ENCODE data around the gene GDE1.
"Not testable (repeated sequence)": the region's sequence is repeated elsewhere in the genome, so short reads cannot be mapped to it uniquely, and the experiment has no call there.

The GDE1 gene

DNA sequence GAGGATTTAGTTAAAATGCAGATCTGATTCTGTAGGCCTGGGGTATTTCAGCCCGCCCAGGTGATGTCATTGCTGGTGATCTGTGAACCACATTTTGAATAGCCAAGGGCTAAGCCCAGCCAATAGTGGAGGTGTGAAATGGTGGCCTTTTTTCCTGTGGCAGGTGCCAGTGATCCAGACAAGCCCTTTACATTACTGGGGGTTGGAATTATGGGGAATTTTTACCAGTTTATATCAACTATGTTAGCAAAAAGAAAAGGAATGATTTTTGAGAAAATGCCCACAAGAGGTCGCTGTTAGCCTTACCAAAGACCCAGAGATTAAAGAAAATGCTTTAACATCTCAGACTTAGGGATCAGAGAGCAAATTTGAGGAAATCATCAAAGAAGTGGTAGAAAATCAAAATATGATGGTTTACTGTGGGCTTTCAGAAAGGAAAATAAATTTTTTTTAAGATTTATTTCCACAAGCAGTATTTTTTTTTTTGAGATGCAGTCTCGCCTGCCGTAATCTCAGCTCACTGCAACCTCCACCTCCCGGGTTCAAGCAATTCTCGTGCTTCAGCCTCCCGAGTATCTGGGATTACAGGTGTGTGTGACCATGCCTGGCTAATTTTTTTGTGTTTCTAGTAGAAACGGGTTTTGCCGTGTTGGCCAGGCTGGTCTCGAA is 37.5 kb upstream of the GDE1 start:
- no peak overlapping the region for H3K4me3 ChIP-seq (ENCODE audit: low read depth, low read length)
- TF ChIP-seq, protein P1, sequence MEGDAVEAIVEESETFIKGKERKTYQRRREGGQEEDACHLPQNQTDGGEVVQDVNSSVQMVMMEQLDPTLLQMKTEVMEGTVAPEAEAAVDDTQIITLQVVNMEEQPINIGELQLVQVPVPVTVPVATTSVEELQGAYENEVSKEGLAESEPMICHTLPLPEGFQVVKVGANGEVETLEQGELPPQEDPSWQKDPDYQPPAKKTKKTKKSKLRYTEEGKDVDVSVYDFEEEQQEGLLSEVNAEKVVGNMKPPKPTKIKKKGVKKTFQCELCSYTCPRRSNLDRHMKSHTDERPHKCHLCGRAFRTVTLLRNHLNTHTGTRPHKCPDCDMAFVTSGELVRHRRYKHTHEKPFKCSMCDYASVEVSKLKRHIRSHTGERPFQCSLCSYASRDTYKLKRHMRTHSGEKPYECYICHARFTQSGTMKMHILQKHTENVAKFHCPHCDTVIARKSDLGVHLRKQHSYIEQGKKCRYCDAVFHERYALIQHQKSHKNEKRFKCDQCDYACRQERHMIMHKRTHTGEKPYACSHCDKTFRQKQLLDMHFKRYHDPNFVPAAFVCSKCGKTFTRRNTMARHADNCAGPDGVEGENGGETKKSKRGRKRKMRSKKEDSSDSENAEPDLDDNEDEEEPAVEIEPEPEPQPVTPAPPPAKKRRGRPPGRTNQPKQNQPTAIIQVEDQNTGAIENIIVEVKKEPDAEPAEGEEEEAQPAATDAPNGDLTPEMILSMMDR (IDR thresholded peaks at IDR 0.05; ENCODE audit: insufficient read depth, low read length, missing control alignments): peak; percentile 24
- CTCF ChIA-PET: interaction anchor here (0.8 to 10.5 kb wide), 12 partner anchors 9 to 470 kb away, joined by 3 to 103 read pairs (median 5); partner anchors contain the start of gene GPRC5B
- peak; percentile 19 for DNase-seq (ENCODE audit: low read depth, low spot score)
- POLR2A ChIA-PET: no interaction called here

DNA sequence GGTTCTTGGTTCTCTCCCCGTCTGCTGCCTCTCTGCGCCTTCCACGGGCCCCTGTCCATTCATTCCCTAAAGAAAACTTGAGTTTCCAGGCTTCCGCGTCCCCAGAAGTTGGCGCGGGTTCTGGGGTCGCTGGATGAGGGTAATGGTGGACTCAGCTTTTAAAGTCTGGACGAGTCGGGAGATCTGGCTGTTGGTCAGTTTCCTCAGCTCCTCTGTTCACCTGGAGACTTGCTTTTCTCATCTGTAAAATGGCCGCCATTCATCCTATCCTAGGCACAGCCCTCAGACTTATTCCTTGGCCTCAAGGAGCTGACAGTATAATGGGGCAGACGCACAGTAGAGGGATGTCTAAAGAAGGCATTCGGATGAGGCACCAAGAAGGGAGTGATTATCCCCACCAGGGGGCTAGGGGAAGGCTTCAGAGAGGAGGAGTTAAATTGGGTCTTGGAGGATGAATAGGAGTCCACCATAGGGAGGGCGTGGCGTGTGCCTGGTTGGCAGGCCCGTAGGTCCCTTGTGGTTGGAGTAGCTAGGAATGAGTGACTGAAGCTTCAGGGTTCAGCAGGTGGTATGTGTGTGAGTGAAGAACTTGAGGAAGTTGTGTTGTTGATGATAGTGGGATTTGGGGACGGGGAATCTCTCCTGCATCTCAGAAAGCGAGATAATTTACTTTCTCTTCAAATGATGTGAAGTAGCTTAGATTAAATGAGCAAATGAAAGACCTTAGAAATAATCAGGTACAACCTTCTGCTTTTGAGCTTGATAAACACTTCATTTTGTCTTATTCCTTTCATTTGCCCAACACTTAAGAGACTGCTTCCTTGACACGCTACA is 34.3 kb upstream of the GDE1 start:
- TF ChIP-seq, protein P1 (IDR thresholded peaks at IDR 0.05; ENCODE audit: insufficient read depth, low read length, missing control alignments): no peak
- DNase-seq (ENCODE audit: low read depth, low spot score): no peak
- POLR2A ChIA-PET: interaction anchor here (0.7 to 1.6 kb wide), 7 partner anchors 12 to 315 kb away, joined by 3 to 4 read pairs (median 3); partner anchors contain the start of gene CCP110
- CTCF ChIA-PET: interaction anchor here (0.8 to 10.5 kb wide), 21 partner anchors 8 to 828 kb away, joined by 3 to 103 read pairs (median 4); partner anchors contain the start of gene GPRC5B
- H3K4me3 ChIP-seq (ENCODE audit: low read depth, low read length): peak overlapping the region; percentile 91

GRCh38 chr16:19555186-19555937 is 33.5 kb upstream of the GDE1 start, which contains the start of gene VPS35L:
VPS35L (plus strand) TSS chr16:19555703; CDS start chr16:19555730, 27 bp downstream.
- peak; percentile 90 for DNase-seq (ENCODE audit: low read depth, low spot score)
- H3K4me3 ChIP-seq (ENCODE audit: low read depth, low read length): peak within 1 kb of the TSS; percentile 91
- TF ChIP-seq, protein P1 (IDR thresholded peaks at IDR 0.05; ENCODE audit: insufficient read depth, low read length, missing control alignments): peak; percentile 84
- CTCF ChIA-PET: interaction anchor here (0.5 to 10.5 kb wide), 20 partner anchors 9 to 572 kb away, joined by 3 to 103 read pairs (median 4); partner anchors contain the start of genes CCP110 and GPRC5B
- POLR2A ChIA-PET: interaction anchor here (0.7 to 1.6 kb wide), 7 partner anchors 11 to 316 kb away, joined by 3 to 4 read pairs (median 3); partner anchors contain the start of gene CCP110

DNA sequence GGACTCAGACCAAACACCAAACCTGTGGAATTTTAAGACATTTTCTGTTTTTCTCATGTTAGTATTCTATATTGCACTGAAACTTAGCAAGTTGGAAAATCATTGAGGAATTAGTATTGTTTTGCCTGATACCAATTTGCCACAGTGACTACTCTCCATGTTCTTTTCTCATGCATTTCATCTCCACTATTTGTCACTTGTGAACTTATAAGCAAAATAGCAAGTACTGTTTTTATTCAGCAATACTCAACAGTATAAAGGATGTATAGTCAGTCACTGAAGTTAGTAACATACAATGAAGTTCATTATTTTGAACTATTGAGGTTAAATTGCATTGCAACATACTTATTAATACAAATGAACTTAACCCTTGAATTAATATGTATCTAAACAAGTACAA is 27.8 kb upstream of the GDE1 start:
- DNase-seq (ENCODE audit: low read depth, low spot score): no peak
- POLR2A ChIA-PET: no interaction called here
- H3K4me3 ChIP-seq (ENCODE audit: low read depth, low read length): no peak overlapping the region
- CTCF ChIA-PET: interaction anchor here (0.9 to 2.7 kb wide), 4 partner anchors 9 to 34 kb away, joined by 3 to 9 read pairs (median 4); no protein-coding TSS in a partner anchor
- TF ChIP-seq, protein P1 (IDR thresholded peaks at IDR 0.05; ENCODE audit: insufficient read depth, low read length, missing control alignments): no peak

DNA sequence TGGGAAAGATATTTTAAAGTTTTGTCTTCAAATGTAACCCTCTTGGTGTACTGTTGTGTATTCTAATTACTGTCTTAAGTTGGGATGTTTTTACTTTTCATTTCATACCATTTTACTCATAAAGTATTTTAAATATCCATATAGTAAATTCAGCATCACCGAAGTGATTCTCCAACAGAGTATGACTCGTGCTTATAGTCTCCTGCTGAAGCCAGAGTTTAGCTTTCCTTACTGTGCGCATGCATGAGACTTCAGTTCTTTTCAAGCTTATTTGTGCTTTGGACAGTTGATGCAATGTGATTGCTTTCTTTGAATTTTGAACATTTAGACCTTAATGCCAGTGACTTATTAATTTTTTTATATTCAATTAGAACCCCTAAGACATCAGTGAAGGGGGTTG is 26.2 kb upstream of the GDE1 start:
- POLR2A ChIA-PET: no interaction called here
- TF ChIP-seq, protein P1 (IDR thresholded peaks at IDR 0.05; ENCODE audit: insufficient read depth, low read length, missing control alignments): no peak
- no peak overlapping the region for H3K4me3 ChIP-seq (ENCODE audit: low read depth, low read length)
- CTCF ChIA-PET: interaction anchor here (1.0 to 2.7 kb wide), 3 partner anchors 10 to 12 kb away, joined by 3 to 9 read pairs (median 7); no protein-coding TSS in a partner anchor
- DNase-seq (ENCODE audit: low read depth, low spot score): no peak

DNA sequence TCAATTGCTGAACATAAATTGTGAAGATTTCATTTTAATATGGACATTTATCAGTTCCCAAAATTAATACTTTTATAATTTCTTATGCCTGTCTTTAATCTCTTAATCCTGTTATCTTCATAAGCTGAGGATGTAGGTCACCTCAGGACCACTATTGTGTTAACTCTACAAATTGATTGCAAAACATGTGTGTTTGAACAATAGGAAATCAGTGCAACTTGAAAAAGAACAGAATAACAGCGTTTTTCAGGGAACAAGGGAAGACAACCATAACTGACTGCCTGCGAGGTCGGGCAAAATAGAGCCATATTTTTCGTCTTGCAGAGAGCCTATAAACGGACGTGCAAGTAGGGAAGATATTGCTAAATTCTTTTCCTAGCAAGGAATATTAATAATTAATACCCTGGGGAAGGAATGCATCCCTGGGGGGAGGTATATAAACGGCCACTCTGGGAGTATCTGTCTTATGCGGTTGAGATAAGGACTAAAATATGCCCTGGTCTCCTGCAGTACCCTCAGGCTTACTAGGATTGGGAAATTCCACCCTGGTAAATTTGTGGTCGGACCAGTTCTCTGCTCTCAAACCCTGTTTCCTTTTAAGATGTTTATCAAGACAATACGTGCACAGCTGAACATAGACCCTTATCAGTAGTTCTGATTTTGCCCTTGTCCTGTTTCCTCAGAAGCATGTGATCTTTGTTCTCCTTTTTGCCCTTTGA is 21.5 kb upstream of the GDE1 start:
- DNase-seq (ENCODE audit: low read depth, low spot score); POLR2A ChIA-PET; H3K4me3 ChIP-seq (ENCODE audit: low read depth, low read length): not testable (repeated sequence)
- CTCF ChIA-PET: interaction anchor here (0.7 to 2.0 kb wide), 4 partner anchors 10 to 40 kb away, joined by 3 to 9 read pairs (median 5); partner anchors contain the start of gene VPS35L

Measured in AG04449 (cell line).